Type B pancreatic cell (in vitro differentiated cells): Measurements from ENCODE around the gene NAMPT. TPM values are rescaled to one million over a fixed set of nuclear protein-coding genes. Genes with fewer than 3 reads are reported as not detected.
"Not testable (repeated sequence)": the region's sequence is repeated elsewhere in the genome, so short reads cannot be mapped to it uniquely, and the experiment has no call there.

Experiments
- DNase-seq: peaks from one replicate; pipeline ENCODE4 v3.0.0; 2021; ENCODE audit warnings: mixed read lengths; ENCODE audit not compliant: unreplicated experiment; ENCODE audit errors: extremely low spot score
- H3K27ac Mint-ChIP-seq: 2 replicates; pipeline ENCODE4 v1.8.0; 2021; ENCODE audit warnings: mild to moderate bottlenecking, mixed read lengths
- H3K27me3 Mint-ChIP-seq: 2 replicates; pipeline ENCODE4 v1.8.0; 2021; ENCODE audit warnings: mixed read lengths
- H3K36me3 Mint-ChIP-seq: 2 replicates; pipeline ENCODE4 v1.8.0; 2021; ENCODE audit warnings: mixed read lengths
- H3K4me1 Mint-ChIP-seq: one replicate; pipeline ENCODE4 v1.8.0; 2021; ENCODE audit warnings: mixed read lengths; ENCODE audit not compliant: unreplicated experiment
- H3K4me3 Mint-ChIP-seq: 2 replicates; pipeline ENCODE4 v1.8.0; 2021; ENCODE audit warnings: mild to moderate bottlenecking, mixed read lengths
- H3K9me3 Mint-ChIP-seq: 2 replicates; pipeline ENCODE4 v1.8.0; 2021; ENCODE audit warnings: mixed read lengths
- total RNA-seq: library from RNA; stranded (reverse); gene quantifications from 2 replicates; pipeline ENCODE4 v1.2.1, GENCODE V29; 2021; ENCODE audit warnings: low replicate concordance
- TF ChIP-seq, protein P1 (sequence below): fragments of 200-600 bp; sonication (generic); conservative IDR thresholded peaks from 2 replicates; pipeline ENCODE4 v1.5.0; 2021; ENCODE audit warnings: antibody characterized with exemption, mild to moderate bottlenecking

Gene NAMPT
- total RNA-seq, 1 donor from 2014 or later, result 60.0 TPM

GRCh38 chr7:106327538-106328481, 43.0 kb upstream of the NAMPT start:
- H3K27me3 Mint-ChIP-seq, result no peaks in the 10 kb centered on the region
- no peaks in the 10 kb centered on the region for H3K9me3 Mint-ChIP-seq
- TF ChIP-seq, protein P1, sequence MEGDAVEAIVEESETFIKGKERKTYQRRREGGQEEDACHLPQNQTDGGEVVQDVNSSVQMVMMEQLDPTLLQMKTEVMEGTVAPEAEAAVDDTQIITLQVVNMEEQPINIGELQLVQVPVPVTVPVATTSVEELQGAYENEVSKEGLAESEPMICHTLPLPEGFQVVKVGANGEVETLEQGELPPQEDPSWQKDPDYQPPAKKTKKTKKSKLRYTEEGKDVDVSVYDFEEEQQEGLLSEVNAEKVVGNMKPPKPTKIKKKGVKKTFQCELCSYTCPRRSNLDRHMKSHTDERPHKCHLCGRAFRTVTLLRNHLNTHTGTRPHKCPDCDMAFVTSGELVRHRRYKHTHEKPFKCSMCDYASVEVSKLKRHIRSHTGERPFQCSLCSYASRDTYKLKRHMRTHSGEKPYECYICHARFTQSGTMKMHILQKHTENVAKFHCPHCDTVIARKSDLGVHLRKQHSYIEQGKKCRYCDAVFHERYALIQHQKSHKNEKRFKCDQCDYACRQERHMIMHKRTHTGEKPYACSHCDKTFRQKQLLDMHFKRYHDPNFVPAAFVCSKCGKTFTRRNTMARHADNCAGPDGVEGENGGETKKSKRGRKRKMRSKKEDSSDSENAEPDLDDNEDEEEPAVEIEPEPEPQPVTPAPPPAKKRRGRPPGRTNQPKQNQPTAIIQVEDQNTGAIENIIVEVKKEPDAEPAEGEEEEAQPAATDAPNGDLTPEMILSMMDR, result no peak
- no peak for DNase-seq
- no peaks in the 10 kb centered on the region for H3K36me3 Mint-ChIP-seq
- no peaks in the 10 kb centered on the region for H3K4me1 Mint-ChIP-seq
- no peak overlapping the region for H3K27ac Mint-ChIP-seq
- H3K4me3 Mint-ChIP-seq, result no peak overlapping the region

- no peak for DNase-seq
Observed at GRCh38 chr7:106326594-106327537, 42.1 kb upstream of the NAMPT start.

DNA sequence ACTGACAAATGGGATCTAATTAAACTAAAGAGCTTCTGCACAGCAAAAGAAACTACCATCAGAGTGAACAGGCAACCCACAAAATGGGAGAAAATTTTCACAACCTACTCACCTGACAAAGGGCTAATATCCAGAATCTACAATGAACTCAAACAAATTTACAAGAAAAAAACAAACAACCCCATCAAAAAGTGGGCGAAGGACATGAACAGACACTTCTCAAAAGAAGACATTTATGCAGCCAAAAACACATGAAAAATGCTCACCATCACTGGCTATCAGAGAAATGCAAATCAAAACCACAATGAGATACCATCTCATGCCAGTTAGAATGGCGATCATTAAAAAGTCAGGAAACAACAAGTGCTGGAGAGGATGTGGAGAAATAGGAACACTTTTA, 39.7 kb upstream of the NAMPT start:
- not testable (repeated sequence) for H3K27me3 Mint-ChIP-seq, H3K27ac Mint-ChIP-seq, H3K36me3 Mint-ChIP-seq

More at GRCh38 chr7:106326594-106327537, 42.1 kb upstream of the NAMPT start:
- H3K36me3 Mint-ChIP-seq, result no peaks in the 10 kb centered on the region
- H3K9me3 Mint-ChIP-seq, result no peaks in the 10 kb centered on the region
- H3K27me3 Mint-ChIP-seq, result peaks cover 5% of the 10 kb centered on the region
- H3K4me1 Mint-ChIP-seq, result no peaks in the 10 kb centered on the region
- H3K4me3 Mint-ChIP-seq, result no peak overlapping the region
- TF ChIP-seq, protein P1, result no peak
- no peak overlapping the region for H3K27ac Mint-ChIP-seq

DNA sequence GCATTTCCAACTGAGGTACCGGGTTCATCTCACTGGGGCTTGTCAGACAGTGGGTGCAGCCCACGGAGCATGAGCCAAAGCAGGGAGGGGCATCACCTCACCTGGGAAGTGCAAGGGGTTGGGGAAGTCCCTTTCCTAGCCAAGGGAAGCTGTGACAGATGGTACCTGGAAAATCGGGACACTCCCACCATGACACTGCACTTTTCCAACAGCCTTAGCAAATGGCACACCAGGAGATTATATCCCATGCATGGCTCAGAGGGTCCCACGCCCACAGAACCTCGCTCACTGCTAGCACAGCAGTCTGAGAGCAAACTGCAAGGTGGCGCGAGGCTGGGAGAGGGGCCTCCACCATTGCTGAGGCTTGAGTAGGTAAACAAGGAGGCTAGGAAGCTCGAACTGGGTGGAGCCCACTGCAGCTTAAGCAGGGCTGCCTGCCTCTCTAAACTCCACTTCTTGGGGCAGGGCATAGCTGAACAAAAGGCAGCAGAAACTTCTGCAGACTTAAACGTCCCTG, 35.5 kb upstream of the NAMPT start:
- H3K36me3 Mint-ChIP-seq, H3K27ac Mint-ChIP-seq: not testable (repeated sequence)

More for the DNA sequence above, 39.7 kb upstream of the NAMPT start:
- H3K4me1 Mint-ChIP-seq, DNase-seq, H3K9me3 Mint-ChIP-seq, H3K4me3 Mint-ChIP-seq: not testable (repeated sequence)

GRCh38 chr7:106318482-106318881, 33.7 kb upstream of the NAMPT start:
- DNase-seq, result no peak
- H3K4me1 Mint-ChIP-seq, result no peaks in the 10 kb centered on the region
- H3K9me3 Mint-ChIP-seq, result no peaks in the 10 kb centered on the region
- no peaks in the 10 kb centered on the region for H3K36me3 Mint-ChIP-seq
- TF ChIP-seq, protein P1, result no peak
- H3K27me3 Mint-ChIP-seq, result peaks cover 9% of the 10 kb centered on the region
- no peak overlapping the region for H3K27ac Mint-ChIP-seq
- no peak overlapping the region for H3K4me3 Mint-ChIP-seq

More for the DNA sequence above, 35.5 kb upstream of the NAMPT start:
- not testable (repeated sequence) for H3K4me1 Mint-ChIP-seq, H3K9me3 Mint-ChIP-seq, DNase-seq, H3K27me3 Mint-ChIP-seq, H3K4me3 Mint-ChIP-seq

GRCh38 chr7:106317971-106318370, 33.2 kb upstream of the NAMPT start:
- TF ChIP-seq, protein P1, result no peak
- Mint-ChIP-seq H3K9me3 (no peaks in the 10 kb centered on the region), H3K4me3 (no peak overlapping the region), H3K27me3 (peaks cover 9% of the 10 kb centered on the region), H3K36me3 (no peaks in the 10 kb centered on the region), H3K4me1 (no peaks in the 10 kb centered on the region), H3K27ac (no peak overlapping the region)
- DNase-seq, result no peak
